Ascending aorta (tissue), 2 donors: ENCODE data around the gene C6orf47. TPM values are rescaled to one million over a fixed set of nuclear protein-coding genes. Genes with fewer than 3 reads are reported as not detected.

Experiments
- DNase-seq, 2 donors: peaks; one replicate each; pipeline ENCODE4 v3.0.0-alpha.2; 2019; ENCODE audit warnings: low spot score in 2 of 2
- H3K27ac ChIP-seq, 2 donors: fragments of 200-600 bp; sonication (generic); one replicate each; pipeline ENCODE4 v1.5.1; 2016 to 2017; ENCODE audit warnings: mild to moderate bottlenecking in 1 of 2
- H3K27me3 ChIP-seq: fragments of 200-600 bp; sonication (generic); one replicate; pipeline ENCODE4 v1.5.1; 2017
- H3K36me3 ChIP-seq, 2 donors: fragments of 200-600 bp; sonication (generic); one replicate each; pipeline ENCODE4 v1.5.1; 2016
- H3K4me1 ChIP-seq, 2 donors: fragments of 200-600 bp; sonication (generic); one replicate each; pipeline ENCODE4 v1.5.1; 2016 to 2017; ENCODE audit warnings: mild to moderate bottlenecking in 1 of 2
- H3K4me3 ChIP-seq, 2 donors: fragments of 200-600 bp; sonication (generic); one replicate each; pipeline ENCODE4 v1.5.1; 2016 to 2017; ENCODE audit warnings: mild to moderate bottlenecking in 1 of 2
- H3K9me3 ChIP-seq, 2 donors: fragments of 200-600 bp; sonication (generic); one replicate each; pipeline ENCODE4 v1.5.1; 2016
- CTCF ChIP-seq, 3 experiments: fragments of 200-600 bp in 2 of 3; fragments of 450-650 bp in 1 of 3; sonication (generic) in 2 of 3; IDR thresholded peaks; one replicate each; pipeline ENCODE4 v1.5.1; 2016 to 2019; ENCODE audit warnings: antibody characterized with exemption in 3 of 3, mild to moderate bottlenecking in 1 of 3, moderate library complexity in 1 of 3
- intact Hi-C: fragments of 100-400 bp; cut with DNase I; formaldehyde crosslinking; loops from one replicate; pipeline ENCODE4 v1.15.1; 2023
- total RNA-seq: library from RNA; depleted of rRNA; stranded (reverse); fragments of >200 nt; gene quantifications from one replicate; pipeline ENCODE4 v1.1.0, GENCODE V29; 2016

The C6orf47 gene
- total RNA-seq, 1 donor from 2014 or later, result 20.9 TPM

GRCh38 chr6:31683591-31683990 lies 23.0 kb upstream of the C6orf47 start:
- DNase-seq, result no peak
- Histone ChIP-seq H3K4me1 (peaks cover 2 to 5% of the 10 kb centered on the region in 2 donors), H3K4me3 (no peak overlapping the region), H3K27me3 (no peaks in the 10 kb centered on the region), H3K27ac (no peak overlapping the region), H3K36me3 (peaks cover 18 to 28% of the 10 kb centered on the region in 2 donors), H3K9me3 (no peaks in the 10 kb centered on the region)
- intact Hi-C loops, result loop anchor here (5.0 kb wide), 2 partner anchors 89 to 269 kb away; no protein-coding TSS in a partner anchor
- no peak for TF ChIP-seq CTCF (IDR thresholded peaks at IDR 0.05)

GRCh38 chr6:31681135-31681671 lies 20.6 kb upstream of the C6orf47 start:
- peak overlapping the region; percentile 62 to 64 for H3K27ac ChIP-seq
- TF ChIP-seq CTCF (IDR thresholded peaks at IDR 0.05), result peak in 2 of 3 experiments; percentile 19 to 24
- peak overlapping the region; percentile 62 to 86 for H3K4me3 ChIP-seq
- H3K9me3 ChIP-seq, result no peaks in the 10 kb centered on the region
- DNase-seq, result no peak
- H3K4me1 ChIP-seq, result peaks cover 2 to 5% of the 10 kb centered on the region in 2 donors
- H3K27me3 ChIP-seq, result no peaks in the 10 kb centered on the region
- peaks cover 0 to 4% of the 10 kb centered on the region in 2 donors for H3K36me3 ChIP-seq
- intact Hi-C loops, result loop anchor here (2.0 to 5.0 kb wide), 4 partner anchors 48 to 271 kb away; partner anchors contain the start of genes DDAH2 and NEU1

- Histone ChIP-seq H3K4me3 (peak within 1 kb of the TSS; percentile 62 to 86), H3K4me1 (peaks cover 2 to 5% of the 10 kb centered on the region in 2 donors), H3K36me3 (peaks cover 0 to 2% of the 10 kb centered on the region in 2 donors), H3K27ac (peak within 1 kb of the TSS; percentile 62 to 64), H3K9me3 (no peaks in the 10 kb centered on the region), H3K27me3 (no peaks in the 10 kb centered on the region)
- peak; percentile 47 to 91 for DNase-seq
- TF ChIP-seq CTCF (IDR thresholded peaks at IDR 0.05), result peak; percentile 81 to 83 (median 82)
- intact Hi-C loops, result loop anchor here (1.0 to 5.0 kb wide), 5 partner anchors 48 to 272 kb away; partner anchors contain the start of genes DDAH2 and NEU1
These were observed 19.9 kb upstream of the C6orf47 start, which contains the start of gene LY6G5C for GRCh38 chr6:31680226-31681134. TSS of gene LY6G5C (minus strand) at chr6:31681067. CDS start at chr6:31680373, 694 bp downstream.

GRCh38 chr6:31677955-31678354 lies 17.4 kb upstream of the C6orf47 start:
- TF ChIP-seq CTCF (IDR thresholded peaks at IDR 0.05), result no peak
- Histone ChIP-seq H3K36me3 (peaks cover 4 to 8% of the 10 kb centered on the region in 2 donors), H3K27ac (no peak overlapping the region), H3K4me3 (no peak overlapping the region), H3K4me1 (peaks cover 2 to 5% of the 10 kb centered on the region in 2 donors), H3K9me3 (no peaks in the 10 kb centered on the region), H3K27me3 (no peaks in the 10 kb centered on the region)
- intact Hi-C loops, result no loop called here
- no peak for DNase-seq

GRCh38 chr6:31676904-31677303 lies 16.3 kb upstream of the C6orf47 start:
- no peak for TF ChIP-seq CTCF (IDR thresholded peaks at IDR 0.05)
- intact Hi-C loops, result no loop called here
- Histone ChIP-seq H3K4me3 (no peak overlapping the region), H3K4me1 (peaks cover 2 to 5% of the 10 kb centered on the region in 2 donors), H3K36me3 (peaks cover 15 to 18% of the 10 kb centered on the region in 2 donors), H3K9me3 (no peaks in the 10 kb centered on the region), H3K27me3 (no peaks in the 10 kb centered on the region), H3K27ac (no peak overlapping the region)
- DNase-seq, result no peak
